ENCODE data around the gene PGM5.
"Not testable (repeated sequence)": the region's sequence is repeated elsewhere in the genome, so short reads cannot be mapped to it uniquely, and the experiment has no call there.

DNA sequence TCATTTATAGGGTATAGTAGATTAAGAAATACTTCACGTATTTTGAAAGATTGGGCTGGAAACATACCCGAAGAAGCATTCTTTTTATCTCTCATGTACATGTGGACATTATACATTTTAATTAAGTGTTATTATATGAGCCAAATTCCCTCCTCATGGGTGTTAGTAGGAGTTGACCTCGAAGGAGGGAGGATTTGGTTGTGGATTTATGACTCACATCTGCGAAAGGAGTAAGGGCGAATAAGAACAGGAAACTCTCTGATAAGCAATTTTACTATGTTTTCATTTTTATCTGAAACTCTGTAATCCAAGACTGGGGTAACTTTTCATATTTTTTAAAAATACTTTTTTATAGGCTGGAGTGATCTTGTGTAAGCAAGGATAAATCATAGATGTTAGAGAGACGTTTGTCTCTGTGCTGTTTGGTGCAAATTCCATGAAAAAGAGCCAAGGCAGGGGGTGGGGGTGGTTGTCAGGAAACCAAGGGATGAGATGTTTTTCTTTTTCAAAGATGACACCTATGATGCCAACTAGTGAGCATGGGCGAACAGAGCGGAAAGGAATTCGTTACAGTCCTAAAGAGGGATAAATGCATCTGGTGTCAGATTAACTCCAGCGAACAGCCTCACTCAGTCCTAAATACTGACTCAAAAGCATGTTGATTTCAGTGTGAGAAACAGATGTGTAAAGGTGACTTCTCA lies 19.6 kb upstream of the PGM5 start:
- not testable (repeated sequence) for TF ChIP-seq POLR2A (IDR thresholded peaks at IDR 0.05; ENCODE audit: low read depth, low read length); POLR2AphosphoS5 (IDR thresholded peaks at IDR 0.05; ENCODE audit: low read depth, low read length); PAX5 (IDR thresholded peaks at IDR 0.05; ENCODE audit: insufficient read depth, low read length, severe bottlenecking); SPI1 (IDR thresholded peaks at IDR 0.05; ENCODE audit: low read depth, low read length); TAF1 (IDR thresholded peaks at IDR 0.05; ENCODE audit: low read depth, low read length)
